Measurements from ENCODE around the gene TMED8.

TMED8 gene

DNA sequence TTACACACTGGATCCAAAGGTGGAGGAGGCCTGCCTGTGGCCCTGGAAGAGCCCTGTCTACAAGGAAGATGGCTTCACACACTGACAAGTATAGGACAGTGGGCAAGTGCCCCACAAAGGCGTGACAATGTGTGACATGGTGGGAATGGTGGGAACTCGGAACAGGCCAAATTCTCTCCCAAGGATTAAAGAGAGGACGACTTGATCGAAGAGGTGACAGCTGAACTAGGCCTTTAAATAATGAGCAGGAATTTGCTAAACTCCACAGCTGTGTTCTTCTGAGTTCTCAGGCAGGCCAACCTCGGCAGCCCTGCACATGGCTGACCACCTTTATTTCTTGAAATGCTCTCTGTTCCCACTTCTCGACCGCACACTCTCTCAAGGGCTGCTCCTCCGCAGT is 80.0 kb downstream of the TMED8 start:
- no peak for DNase-seq (ENCODE audit: low read depth)
- no peak overlapping the region for H3K4me3 ChIP-seq (ENCODE audit: low read length)
- TF ChIP-seq, protein P1, sequence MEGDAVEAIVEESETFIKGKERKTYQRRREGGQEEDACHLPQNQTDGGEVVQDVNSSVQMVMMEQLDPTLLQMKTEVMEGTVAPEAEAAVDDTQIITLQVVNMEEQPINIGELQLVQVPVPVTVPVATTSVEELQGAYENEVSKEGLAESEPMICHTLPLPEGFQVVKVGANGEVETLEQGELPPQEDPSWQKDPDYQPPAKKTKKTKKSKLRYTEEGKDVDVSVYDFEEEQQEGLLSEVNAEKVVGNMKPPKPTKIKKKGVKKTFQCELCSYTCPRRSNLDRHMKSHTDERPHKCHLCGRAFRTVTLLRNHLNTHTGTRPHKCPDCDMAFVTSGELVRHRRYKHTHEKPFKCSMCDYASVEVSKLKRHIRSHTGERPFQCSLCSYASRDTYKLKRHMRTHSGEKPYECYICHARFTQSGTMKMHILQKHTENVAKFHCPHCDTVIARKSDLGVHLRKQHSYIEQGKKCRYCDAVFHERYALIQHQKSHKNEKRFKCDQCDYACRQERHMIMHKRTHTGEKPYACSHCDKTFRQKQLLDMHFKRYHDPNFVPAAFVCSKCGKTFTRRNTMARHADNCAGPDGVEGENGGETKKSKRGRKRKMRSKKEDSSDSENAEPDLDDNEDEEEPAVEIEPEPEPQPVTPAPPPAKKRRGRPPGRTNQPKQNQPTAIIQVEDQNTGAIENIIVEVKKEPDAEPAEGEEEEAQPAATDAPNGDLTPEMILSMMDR (conservative IDR thresholded peaks at IDR 0.05; ENCODE audit: low read length) = no peak

DNA sequence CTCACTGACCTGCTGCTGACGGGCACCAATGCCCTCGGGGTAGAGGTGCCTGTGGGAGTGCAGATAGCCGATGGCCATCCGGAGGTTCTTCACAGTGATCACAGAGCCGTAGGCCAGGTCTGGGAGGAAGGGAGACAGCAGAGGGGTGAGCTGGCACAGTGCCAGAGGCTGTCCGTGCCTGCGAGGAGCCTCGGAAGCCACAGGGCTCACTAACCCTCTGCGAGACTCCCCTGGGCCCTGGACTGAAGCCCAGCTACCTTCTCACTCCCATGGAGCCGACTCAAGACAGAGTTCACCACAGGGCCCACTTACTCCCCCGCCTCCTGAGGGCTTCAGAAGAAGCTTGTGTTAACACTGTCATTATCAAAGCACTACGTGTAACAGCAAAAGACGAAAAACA is 80.7 kb downstream of the TMED8 start:
- DNase-seq (ENCODE audit: low read depth) = no peak
- TF ChIP-seq, protein P1 (conservative IDR thresholded peaks at IDR 0.05; ENCODE audit: low read length) = no peak
- no peak overlapping the region for H3K4me3 ChIP-seq (ENCODE audit: low read length)

DNA sequence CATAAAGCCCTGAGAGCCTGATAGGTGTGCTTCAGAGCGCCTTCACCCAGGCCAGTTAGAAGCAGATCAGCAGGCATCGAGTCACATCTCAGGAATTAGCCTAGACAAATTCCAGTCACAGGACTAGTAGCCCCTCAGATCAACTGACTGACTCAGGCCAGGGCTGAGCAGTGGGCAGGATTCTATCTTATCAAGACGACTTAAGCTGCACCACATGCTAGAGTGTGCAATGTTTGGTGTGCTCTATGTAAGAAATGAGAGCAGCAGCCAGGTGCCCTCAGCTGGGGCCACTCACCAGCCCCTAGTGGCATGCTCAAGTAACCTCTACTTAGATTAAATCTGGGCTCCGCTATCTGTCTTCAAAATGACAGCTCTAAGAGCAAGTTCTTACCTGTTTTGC is 86.2 kb downstream of the TMED8 start:
- H3K4me3 ChIP-seq (ENCODE audit: low read length) = no peak overlapping the region
- TF ChIP-seq, protein P1 (conservative IDR thresholded peaks at IDR 0.05; ENCODE audit: low read length) = no peak
- no peak for DNase-seq (ENCODE audit: low read depth)

DNA sequence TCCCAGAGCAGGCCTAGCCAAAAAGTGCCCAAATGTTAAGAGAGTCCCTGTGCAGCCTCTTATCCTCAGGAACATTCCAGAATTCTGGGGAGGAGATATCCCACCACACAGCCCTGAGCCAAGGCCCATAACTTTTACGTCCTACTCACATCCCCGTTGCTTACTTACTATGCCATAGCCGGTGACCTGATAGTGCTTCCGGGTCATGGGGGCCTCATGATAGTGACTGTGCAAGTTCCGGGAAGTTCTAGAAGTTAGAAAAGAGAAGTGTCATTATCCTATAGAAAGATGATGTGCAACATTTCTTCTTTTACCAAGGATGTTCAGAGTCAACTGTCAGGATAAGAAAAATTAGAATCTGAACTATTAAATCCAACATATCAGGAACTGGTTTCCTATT is 90.3 kb downstream of the TMED8 start:
- TF ChIP-seq, protein P1 (conservative IDR thresholded peaks at IDR 0.05; ENCODE audit: low read length) = no peak
- DNase-seq (ENCODE audit: low read depth) = no peak

More for the DNA sequence above, 90.3 kb downstream of the TMED8 start:
- H3K4me3 ChIP-seq (ENCODE audit: low read length) = no peak overlapping the region

All from AG10803 (cell line).